IgD-negative memory B cell (primary cell): ENCODE results near the gene FA2H. TPM values are rescaled to one million over a fixed set of nuclear protein-coding genes. Genes with fewer than 3 reads are reported as not detected.

Experiments
- H3K27ac Mint-ChIP-seq, 3 donors: one replicate each; pipeline ENCODE4 v1.8.0; 2020 to 2022; ENCODE audit warnings: mild to moderate bottlenecking in 3 of 3, mixed read lengths in 3 of 3, moderate library complexity in 1 of 3
- H3K27me3 Mint-ChIP-seq: one replicate; pipeline ENCODE4 v1.8.0; 2021; ENCODE audit warnings: mixed read lengths
- H3K36me3 Mint-ChIP-seq: one replicate; pipeline ENCODE4 v1.8.0; 2020; ENCODE audit warnings: mild to moderate bottlenecking, mixed read lengths
- H3K4me1 Mint-ChIP-seq, 3 donors: one replicate each; pipeline ENCODE4 v1.8.0; 2020 to 2022; ENCODE audit warnings: mixed read lengths in 3 of 3, mild to moderate bottlenecking in 1 of 3
- H3K4me3 Mint-ChIP-seq, 4 donors: one replicate each; pipeline ENCODE4 v1.8.0; 2020 to 2022; ENCODE audit warnings: mild to moderate bottlenecking in 4 of 4, mixed read lengths in 4 of 4, moderate library complexity in 3 of 4
- H3K9me3 Mint-ChIP-seq, 3 donors: one replicate each; pipeline ENCODE4 v1.8.0; 2020 to 2021; ENCODE audit warnings: mixed read lengths in 3 of 3, mild to moderate bottlenecking in 1 of 3
- polyA plus RNA-seq: library from polyadenylated mRNA; unstranded; fragments of 300-500 nt; fragmentation: Illumina TruSeq; gene quantifications from one replicate; pipeline ENCODE4 v1.2.3, GENCODE V29; 2021

The FA2H gene
- polyA plus RNA-seq, 1 donor from 2014 or later: 4.0 TPM

DNA sequence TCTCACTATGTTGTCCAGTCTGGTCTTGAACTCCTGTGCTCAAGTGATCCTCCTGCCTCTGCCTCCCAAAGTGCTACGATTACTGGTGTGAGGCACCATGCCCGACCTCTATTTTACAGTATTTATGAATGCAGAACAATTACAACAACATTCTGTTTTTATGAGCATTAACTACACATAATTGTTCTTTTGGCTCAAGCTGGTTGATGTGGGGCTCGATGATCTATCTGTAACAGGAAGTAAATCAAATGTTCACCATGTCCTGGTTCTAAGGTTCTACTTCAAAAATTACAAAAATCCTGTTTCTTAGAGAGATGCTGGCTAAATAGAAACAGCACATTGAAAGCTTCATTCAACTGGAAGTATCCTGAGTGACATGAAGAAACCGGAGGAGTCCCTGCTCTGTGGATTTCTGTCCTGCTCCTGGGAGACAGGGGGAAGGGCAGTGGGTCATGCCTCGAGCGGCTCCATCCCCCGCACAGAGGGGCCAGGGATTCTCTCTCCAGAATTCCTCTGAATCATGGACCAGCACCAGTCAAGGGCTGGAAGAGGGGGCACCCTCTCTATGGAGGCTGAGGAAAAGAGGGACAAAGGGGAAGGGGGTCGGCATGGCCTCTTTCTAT, 31.5 kb downstream of the FA2H start:
- Mint-ChIP-seq H3K4me1 (no peaks in the 10 kb centered on the region), H3K4me3 (no peak overlapping the region), H3K36me3 (no peaks in the 10 kb centered on the region), H3K9me3 (peaks cover 0 to 2% (median 0%) of the 10 kb centered on the region in 3 donors), H3K27me3 (no peaks in the 10 kb centered on the region), H3K27ac (no peak overlapping the region)

DNA sequence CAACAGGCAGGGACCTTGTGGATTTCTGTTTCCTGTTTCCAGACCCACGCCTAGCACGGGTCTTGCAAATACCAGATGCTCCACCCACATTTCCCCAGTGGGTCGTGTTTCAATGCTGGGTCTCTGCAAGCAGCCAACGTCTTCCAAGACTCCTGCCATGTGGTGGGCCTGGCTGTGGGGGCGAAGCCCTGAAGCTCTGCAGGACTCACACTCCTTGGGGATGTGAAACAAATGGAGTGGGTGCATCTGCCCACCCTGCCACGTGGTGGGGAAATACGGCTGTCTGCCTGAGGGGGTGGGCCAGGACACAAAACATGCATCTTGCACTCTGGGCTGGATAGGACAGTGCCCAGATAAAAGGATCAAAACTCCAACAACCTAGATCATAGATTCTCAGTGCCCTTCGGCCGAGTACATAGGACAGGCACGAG, 32.6 kb downstream of the FA2H start:
- no peak overlapping the region for H3K27ac Mint-ChIP-seq
- peaks cover 0 to 2% (median 0%) of the 10 kb centered on the region in 3 donors for H3K9me3 Mint-ChIP-seq

DNA sequence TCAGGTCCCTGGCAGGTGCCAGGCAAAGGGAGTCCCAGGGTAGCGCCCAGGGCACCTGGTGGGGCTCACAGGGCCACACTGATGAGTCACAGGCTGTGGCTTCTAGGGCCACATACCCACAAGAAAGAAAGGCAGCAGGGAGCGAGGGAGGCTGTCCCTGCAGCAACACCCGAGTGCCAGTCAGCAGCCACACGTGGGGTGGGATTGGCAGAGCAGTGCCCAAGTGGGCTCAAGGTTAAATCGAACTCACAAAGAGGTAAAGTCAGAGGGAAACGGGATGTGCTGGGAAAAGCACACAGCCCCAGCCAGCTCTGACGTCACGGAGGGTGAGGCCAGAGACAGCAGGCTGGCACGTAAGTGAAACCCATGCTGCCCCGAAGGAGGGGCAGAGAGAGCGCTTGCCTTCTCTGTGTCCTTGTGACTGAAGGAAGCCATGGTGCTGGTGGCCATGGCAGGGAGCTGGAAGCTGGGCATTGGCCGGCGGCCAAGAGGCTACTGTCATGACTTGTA, 33.8 kb downstream of the FA2H start:
- Mint-ChIP-seq H3K27ac (no peak overlapping the region), H3K9me3 (peaks cover 0 to 2% (median 0%) of the 10 kb centered on the region in 3 donors), H3K4me3 (no peak overlapping the region)

More for the DNA sequence above, 32.6 kb downstream of the FA2H start:
- H3K4me3 Mint-ChIP-seq: no peak overlapping the region
- H3K27me3 Mint-ChIP-seq: no peaks in the 10 kb centered on the region
- H3K4me1 Mint-ChIP-seq: no peaks in the 10 kb centered on the region
- H3K36me3 Mint-ChIP-seq: no peaks in the 10 kb centered on the region

DNA sequence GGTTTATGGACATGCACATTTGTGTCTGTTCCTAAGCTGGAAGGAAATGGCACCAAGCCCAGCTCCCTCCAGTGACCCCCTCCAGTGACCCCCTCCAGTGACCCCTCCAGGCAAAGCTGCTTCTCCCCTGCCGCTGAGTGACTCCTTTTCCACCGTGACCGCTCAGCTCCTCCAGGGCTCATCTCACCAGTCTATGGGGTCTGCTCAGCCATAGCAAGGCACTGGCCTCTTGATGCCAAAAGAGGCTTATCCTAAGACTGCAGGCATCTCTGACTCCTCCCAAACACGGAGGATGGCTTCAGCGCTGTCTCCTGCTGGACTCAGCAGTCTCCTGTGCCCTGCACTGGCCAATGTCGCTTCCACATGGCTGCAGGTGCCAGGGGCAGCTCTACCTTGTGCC, 35.3 kb downstream of the FA2H start:
- Mint-ChIP-seq H3K27me3 (no peaks in the 10 kb centered on the region), H3K9me3 (no peaks in the 10 kb centered on the region), H3K27ac (no peak overlapping the region), H3K4me3 (no peak overlapping the region), H3K36me3 (no peaks in the 10 kb centered on the region), H3K4me1 (no peaks in the 10 kb centered on the region)

More for the DNA sequence above, 33.8 kb downstream of the FA2H start:
- H3K27me3 Mint-ChIP-seq: no peaks in the 10 kb centered on the region
- H3K4me1 Mint-ChIP-seq: no peaks in the 10 kb centered on the region
- H3K36me3 Mint-ChIP-seq: no peaks in the 10 kb centered on the region

DNA sequence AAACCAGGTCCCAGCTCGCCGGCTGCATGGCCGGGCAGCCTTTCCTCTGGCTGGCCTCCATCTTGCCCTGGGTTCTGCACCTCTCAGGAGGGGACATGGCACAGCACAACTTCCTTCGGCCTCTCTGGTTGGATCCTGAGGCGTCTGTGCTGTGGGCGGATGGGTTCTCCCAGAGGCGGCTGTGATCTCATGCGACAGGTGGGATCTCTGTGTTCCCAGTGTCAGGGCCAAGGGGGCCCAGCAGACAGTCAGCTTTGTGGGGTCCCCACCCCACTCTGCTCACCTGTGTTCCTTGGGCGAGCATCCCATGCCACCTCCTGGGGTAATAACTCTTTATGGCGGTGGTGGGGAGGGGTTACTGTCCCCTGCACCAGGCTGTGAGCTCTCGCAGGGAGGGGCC, 35.8 kb downstream of the FA2H start:
- no peaks in the 10 kb centered on the region for H3K4me1 Mint-ChIP-seq
- no peaks in the 10 kb centered on the region for H3K9me3 Mint-ChIP-seq
- H3K27me3 Mint-ChIP-seq: no peaks in the 10 kb centered on the region
- no peaks in the 10 kb centered on the region for H3K36me3 Mint-ChIP-seq
- H3K27ac Mint-ChIP-seq: no peak overlapping the region
- H3K4me3 Mint-ChIP-seq: no peak overlapping the region

DNA sequence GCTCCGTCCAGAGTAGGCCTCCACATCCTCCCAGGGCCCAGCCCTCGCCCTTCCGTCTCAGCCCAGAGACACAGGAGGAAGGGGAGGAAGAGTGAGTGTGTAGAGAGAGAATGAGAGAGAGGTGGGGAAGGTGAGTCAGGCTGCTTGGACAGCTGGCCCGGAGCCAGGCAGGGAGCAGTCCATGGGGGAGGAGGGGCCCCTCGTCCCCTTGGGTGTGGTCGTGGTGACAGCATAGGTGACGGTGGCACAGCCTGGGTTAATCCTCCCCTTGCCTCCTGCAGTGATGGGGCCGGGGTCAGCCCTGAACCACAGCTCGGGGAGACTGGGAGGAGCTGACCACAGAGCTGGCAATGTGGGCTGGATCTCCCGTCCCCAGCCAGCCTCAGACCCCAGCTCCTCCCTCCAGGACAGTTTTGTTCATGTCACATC, 36.5 kb downstream of the FA2H start:
- H3K27me3 Mint-ChIP-seq: no peaks in the 10 kb centered on the region
- H3K9me3 Mint-ChIP-seq: no peaks in the 10 kb centered on the region
- no peaks in the 10 kb centered on the region for H3K36me3 Mint-ChIP-seq
- H3K4me3 Mint-ChIP-seq: no peak overlapping the region
- no peaks in the 10 kb centered on the region for H3K4me1 Mint-ChIP-seq
- H3K27ac Mint-ChIP-seq: peak overlapping the region in 1 of 3 donors; percentile 59

DNA sequence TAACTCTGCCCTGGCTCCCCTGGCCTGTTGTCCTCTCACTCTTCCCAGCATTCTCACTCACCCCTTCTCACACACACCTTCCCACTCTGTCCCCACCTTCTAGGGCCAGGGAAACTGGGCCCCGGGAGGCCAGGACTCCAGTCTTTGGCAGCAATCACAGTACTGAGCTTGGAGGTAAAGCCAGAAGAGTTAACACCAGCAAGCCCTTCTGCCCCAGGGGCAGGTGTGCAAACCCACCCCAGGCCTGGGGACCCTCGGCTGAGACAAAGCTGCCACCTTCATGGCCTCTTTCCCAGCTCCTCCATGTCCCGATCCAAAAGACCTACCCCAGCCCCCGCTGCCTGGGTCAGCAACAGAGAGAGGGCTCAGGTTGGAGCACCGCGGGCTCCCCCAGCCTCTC, 37.1 kb downstream of the FA2H start:
- H3K4me3 Mint-ChIP-seq: no peak overlapping the region
- H3K27ac Mint-ChIP-seq: no peak overlapping the region
- H3K36me3 Mint-ChIP-seq: no peaks in the 10 kb centered on the region
- H3K9me3 Mint-ChIP-seq: no peaks in the 10 kb centered on the region
- peaks cover 0 to 2% (median 0%) of the 10 kb centered on the region in 3 donors for H3K4me1 Mint-ChIP-seq
- H3K27me3 Mint-ChIP-seq: no peaks in the 10 kb centered on the region

DNA sequence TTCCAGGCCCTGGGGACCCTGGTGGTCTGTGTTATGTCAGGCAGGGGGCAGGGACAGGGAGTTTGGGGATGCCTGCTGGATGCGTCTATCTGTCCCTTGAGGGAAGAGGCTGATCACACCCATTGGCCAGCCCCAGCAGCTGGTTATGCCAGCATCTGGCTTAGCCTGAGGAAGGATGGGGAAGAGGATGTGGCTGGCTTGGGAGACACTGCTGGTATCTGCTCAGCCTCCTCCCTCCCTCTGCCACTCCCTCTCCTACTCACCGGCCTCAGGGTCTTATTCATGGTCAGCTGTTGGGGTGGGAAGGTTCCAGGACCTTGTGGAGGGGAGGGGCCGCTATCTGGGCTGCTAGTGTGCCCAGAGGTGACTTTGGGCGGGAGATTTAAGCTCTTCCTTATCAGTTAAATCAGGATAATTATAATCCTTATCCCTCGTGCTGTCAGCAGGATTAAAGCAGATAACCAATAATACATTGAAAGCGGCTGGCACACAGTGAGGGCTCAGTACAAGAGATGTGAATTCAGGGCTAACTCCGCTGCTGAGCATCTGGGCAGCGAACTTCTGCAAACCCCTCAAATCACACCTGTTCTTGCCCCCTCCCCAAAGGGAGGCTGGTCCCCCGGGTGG, 38.0 kb downstream of the FA2H start:
- Mint-ChIP-seq H3K4me3 (no peak overlapping the region), H3K9me3 (no peaks in the 10 kb centered on the region), H3K36me3 (no peaks in the 10 kb centered on the region), H3K4me1 (peaks cover 0 to 3% (median 0%) of the 10 kb centered on the region in 3 donors), H3K27me3 (no peaks in the 10 kb centered on the region), H3K27ac (no peak overlapping the region)

DNA sequence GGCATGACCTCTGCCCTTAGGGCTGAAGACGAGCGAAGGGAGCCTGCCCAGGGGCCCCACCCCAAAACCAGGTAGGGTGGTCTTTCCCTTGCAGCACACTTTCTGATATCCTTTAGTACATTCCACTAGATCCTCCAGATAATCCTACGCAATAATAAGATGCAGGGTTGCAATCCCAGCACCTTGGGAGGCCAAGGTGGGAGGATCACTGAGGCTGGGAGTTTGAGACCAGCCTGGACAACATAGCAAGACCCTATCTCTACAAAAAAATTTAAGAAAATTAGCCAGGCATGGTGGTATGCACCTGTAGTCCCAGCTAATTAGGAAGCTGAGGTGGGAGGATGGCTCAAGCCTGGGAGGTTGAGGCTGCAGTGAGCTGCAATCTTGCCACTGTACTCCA, 39.1 kb downstream of the FA2H start:
- Mint-ChIP-seq H3K36me3 (no peaks in the 10 kb centered on the region), H3K27ac (no peak overlapping the region), H3K4me1 (peaks cover 0 to 3% (median 0%) of the 10 kb centered on the region in 3 donors), H3K27me3 (no peaks in the 10 kb centered on the region), H3K9me3 (no peaks in the 10 kb centered on the region), H3K4me3 (no peak overlapping the region)

DNA sequence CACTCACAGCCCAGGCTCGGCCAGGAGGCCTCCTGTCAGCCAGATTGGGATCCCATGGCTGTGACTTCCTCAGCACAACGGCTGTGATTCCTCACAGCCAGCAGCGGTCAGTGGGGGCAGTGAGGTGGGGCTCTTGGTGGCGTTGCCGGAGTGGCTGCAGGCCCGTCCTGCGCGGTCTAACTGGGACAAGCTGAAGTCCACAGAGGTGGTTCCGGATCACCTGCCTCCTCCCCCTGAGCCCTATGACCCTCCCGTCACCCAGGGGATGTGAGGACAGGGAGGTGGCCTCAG, 39.5 kb downstream of the FA2H start:
- H3K27me3 Mint-ChIP-seq: no peaks in the 10 kb centered on the region
- H3K4me3 Mint-ChIP-seq: no peak overlapping the region
- H3K27ac Mint-ChIP-seq: peak overlapping the region in 1 of 3 donors; percentile 39
- H3K4me1 Mint-ChIP-seq: peaks cover 0 to 3% (median 0%) of the 10 kb centered on the region in 3 donors
- no peaks in the 10 kb centered on the region for H3K9me3 Mint-ChIP-seq
- no peaks in the 10 kb centered on the region for H3K36me3 Mint-ChIP-seq

DNA sequence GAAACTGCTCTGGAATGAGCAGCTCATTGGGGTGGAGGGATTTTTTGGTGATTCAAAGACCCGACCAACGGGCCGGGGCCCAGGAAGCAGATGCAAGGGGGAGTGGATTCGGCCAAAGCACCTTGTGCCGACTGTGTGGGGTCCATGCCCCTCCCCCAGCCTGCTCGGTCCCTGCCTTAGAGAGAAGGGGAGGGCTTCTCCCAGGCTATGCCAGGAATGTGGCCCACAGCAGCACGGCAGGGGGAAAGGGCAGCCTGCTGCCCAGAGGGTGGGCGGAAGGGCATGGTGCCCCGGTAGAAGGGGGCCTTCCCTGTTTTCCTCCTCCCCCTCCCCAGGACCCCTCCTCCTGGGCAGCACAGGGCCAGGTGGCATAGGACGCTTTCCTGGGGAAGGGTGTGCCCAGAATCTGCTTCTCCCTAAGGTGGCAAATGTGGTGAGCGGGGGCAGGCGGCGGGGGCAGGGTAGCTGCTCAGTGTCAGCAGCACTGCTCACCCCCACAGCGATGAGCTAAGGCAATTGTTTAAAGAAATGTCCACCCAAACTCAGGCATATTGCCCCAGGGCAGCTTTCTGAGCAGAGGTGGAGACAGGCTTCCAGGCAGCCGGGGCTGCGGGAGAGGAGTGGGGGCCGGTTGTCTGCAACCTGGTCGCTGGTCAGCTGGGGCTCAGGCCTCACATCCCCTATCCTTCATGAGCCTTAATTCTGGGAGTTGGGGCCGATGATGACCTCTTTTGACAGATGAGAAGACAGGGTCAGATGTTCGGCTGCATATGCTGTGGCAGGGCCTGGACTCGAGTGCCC, 40.1 kb downstream of the FA2H start:
- Mint-ChIP-seq H3K27ac (peak overlapping the region in 1 of 3 donors; percentile 39), H3K9me3 (no peaks in the 10 kb centered on the region), H3K4me1 (peaks cover 0 to 3% (median 0%) of the 10 kb centered on the region in 3 donors), H3K36me3 (no peaks in the 10 kb centered on the region), H3K27me3 (no peaks in the 10 kb centered on the region), H3K4me3 (no peak overlapping the region)

DNA sequence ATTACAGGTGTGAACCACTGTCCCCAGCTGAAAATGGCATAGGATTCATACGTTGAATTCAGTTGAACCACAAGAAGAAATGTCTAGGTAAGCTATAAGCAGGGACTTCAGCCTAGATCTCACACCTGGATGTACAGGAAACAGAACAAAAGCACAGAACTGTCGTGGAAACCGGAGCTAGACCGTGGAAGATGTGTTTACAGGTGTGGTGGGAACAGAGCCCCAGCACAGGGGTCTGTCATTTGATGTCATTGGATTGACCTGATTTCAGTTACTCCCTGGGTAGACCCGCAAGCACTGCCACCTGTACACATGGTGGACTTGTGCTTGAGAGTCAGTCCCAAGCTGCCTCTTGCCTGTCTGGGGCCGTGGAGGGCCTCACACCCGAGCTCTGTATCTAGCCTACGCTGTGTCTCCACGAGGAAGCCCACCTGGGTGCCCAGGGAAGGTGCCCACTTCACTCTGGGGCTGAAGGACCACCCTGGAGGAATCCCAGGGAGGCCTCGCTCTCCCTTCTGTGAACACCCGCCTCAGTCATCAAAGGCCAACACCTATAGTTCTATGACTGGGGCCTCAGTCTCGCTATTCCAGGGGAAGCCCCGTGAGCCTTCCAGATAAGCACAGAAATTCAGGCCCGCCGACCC, 41.8 kb downstream of the FA2H start:
- Mint-ChIP-seq H3K27ac (no peak overlapping the region), H3K4me3 (no peak overlapping the region), H3K4me1 (peaks cover 0 to 3% (median 0%) of the 10 kb centered on the region in 3 donors), H3K9me3 (no peaks in the 10 kb centered on the region), H3K36me3 (no peaks in the 10 kb centered on the region), H3K27me3 (no peaks in the 10 kb centered on the region)

DNA sequence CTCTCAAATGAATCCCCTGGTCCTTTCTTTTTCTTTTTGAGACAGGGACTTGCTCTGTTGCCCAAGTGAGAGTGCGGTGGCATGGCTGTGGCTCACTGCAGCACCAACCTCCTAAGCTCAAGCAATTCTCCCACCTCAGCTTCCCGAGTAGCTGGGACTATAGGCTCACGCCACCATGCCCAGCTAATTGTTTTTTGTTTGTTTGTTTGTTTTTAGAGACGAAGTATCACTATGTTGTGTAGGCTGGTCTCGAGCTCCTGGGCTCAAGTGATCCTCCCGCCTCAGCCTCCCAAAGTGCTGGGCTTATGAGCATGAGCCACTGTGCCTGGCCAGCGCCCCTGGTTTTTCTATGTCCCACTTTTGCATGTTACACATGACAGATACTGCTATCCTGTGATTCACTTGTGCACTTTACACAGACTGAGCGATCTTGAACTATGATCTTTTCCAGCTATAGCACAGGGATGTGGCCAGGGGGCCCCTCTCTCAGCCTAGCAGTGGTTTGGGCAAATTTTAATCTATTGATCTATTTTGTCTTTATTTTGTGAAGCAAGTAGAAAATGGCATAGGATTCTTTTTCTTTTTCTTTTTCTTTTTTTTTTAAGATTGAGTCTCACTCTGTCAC, 42.7 kb downstream of the FA2H start:
- Mint-ChIP-seq H3K9me3 (peaks cover 0 to 6% (median 0%) of the 10 kb centered on the region in 3 donors), H3K27ac (no peak overlapping the region), H3K36me3 (peaks cover under 1% of the 10 kb centered on the region), H3K4me3 (no peak overlapping the region), H3K27me3 (no peaks in the 10 kb centered on the region), H3K4me1 (peaks cover 0 to 3% (median 0%) of the 10 kb centered on the region in 3 donors)

DNA sequence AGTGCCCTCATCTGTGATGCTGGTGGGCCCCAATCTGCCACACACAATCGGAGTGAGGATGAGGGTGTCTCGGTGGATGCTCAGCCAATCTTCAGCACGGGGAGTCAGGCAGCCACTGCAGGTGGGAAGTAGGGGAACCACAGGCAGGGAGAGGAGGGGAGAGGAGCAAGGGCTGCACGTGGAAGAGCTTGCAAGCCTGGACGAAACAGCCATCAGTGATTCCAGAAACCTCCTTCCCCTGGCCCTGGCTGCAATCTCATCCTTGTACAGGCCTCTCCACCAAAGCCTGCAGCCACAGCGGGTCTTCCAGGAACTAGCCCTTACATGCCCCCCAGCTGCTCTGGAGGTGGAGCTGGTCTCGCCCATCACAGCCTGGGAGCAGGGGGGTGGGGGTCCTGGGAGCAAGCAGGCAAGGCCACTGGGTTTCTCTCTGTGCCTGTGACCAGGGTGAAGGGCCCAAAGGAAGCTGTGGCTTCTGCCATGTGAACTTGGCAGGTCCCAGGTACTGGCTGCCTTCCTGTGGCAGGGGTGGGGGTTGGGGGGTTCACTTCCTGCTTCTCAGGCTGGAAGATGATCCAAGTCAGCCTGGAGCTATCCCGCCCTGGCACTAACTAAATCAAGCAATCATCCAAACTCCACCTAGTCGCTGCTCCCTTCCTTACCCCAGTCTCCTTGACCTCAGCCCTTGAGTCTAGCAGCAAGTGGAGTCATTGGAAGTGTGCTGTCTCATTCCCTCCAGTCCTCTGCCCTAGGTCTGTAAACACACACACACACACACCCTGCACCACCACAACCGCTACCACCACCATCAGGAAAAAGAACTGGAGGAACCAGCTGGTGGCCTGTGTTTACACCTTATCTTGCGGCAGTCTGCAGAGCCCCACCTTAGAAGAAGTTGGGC, 44.6 kb downstream of the FA2H start:
- Mint-ChIP-seq H3K9me3 (peaks cover 1 to 11% (median 2%) of the 10 kb centered on the region in 3 donors), H3K4me3 (peak overlapping the region in 1 of 4 donors; percentile 27), H3K36me3 (peaks cover 6% of the 10 kb centered on the region), H3K27me3 (no peaks in the 10 kb centered on the region), H3K27ac (no peak overlapping the region), H3K4me1 (peaks cover 0 to 3% (median 0%) of the 10 kb centered on the region in 3 donors)
